B cell (primary cell): ENCODE results near the gene GRID2. TPM values are rescaled to one million over a fixed set of nuclear protein-coding genes. Genes with fewer than 3 reads are reported as not detected.

Source experiments
- ATAC-seq: fragments of 200-7000 bp; cut with Tn5 transposase; one replicate; pipeline ENCODE4 v1.10.0; 2021; ENCODE audit warnings: low read depth, mild to moderate bottlenecking, moderate number of reproducible peaks, moderate library complexity
- CTCF ChIA-PET: fragments of 350-600 bp; sonication (Branson Sonifier 250); formaldehyde crosslinking; loops from one replicate; lab custom pipeline; 2021; ENCODE audit warnings: antibody characterized with exemption, inconsistent platforms; lab: Charles Lee
- POLR2A ChIA-PET: fragments of 350-600 bp; sonication (Branson Sonifier 250); formaldehyde crosslinking; loops from one replicate; lab custom pipeline; 2021; ENCODE audit warnings: antibody characterized with exemption; lab: Charles Lee
- DNase-seq: peaks from one replicate; pipeline ENCODE4 v3.0.0; 2013
- H2AFZ ChIP-seq: 2 replicates; pipeline ENCODE4 v1.6.1; 2012; ENCODE audit warnings: mild to moderate bottlenecking, low read depth, low read length; ENCODE audit not compliant: insufficient read depth, poor library complexity, severe bottlenecking
- H3K27ac ChIP-seq, 2 donors: 1 replicate in 1 of 2; 2 replicates in 1 of 2; pipeline ENCODE4 v1.5.1; 2012 to 2013; ENCODE audit warnings: low read length in 2 of 2, mild to moderate bottlenecking in 2 of 2, moderate library complexity in 1 of 2
- H3K27me3 ChIP-seq, 4 experiments: fragments of 200-600 bp in 1 of 4; sonication (generic) in 1 of 4; replicated peaks in 1 of 4; 1 replicate in 2 of 4; 2 replicates in 2 of 4; pipeline versions ENCODE4 v1.6.1 to v1.7.0; 2013 to 2016; ENCODE audit warnings: low read length in 3 of 4, mild to moderate bottlenecking in 2 of 4, mixed read lengths in 1 of 4, moderate library complexity in 1 of 4; ENCODE audit not compliant: insufficient read depth in 4 of 4, control insufficient read depth in 3 of 4; ENCODE audit errors: control extremely low read depth in 1 of 4
- H3K36me3 ChIP-seq, 2 experiments: replicated peaks in 1 of 2; 1 replicate in 1 of 2; 2 replicates in 1 of 2; pipeline versions ENCODE4 v1.6.1 to v1.7.1; 2013; ENCODE audit warnings: low read length in 1 of 2; ENCODE audit not compliant: insufficient read depth in 2 of 2, control insufficient read depth in 1 of 2; ENCODE audit errors: control extremely low read depth in 1 of 2, extremely low read depth in 1 of 2
- H3K4me1 ChIP-seq, 2 donors: fragments of 200-600 bp in 1 of 2; sonication (generic) in 1 of 2; 1 replicate in 1 of 2; 2 replicates in 1 of 2; pipeline versions ENCODE4 v1.5.1 to v1.6.1; 2013 to 2017; ENCODE audit warnings: low read length in 2 of 2; ENCODE audit not compliant: control insufficient read depth in 2 of 2, insufficient read depth in 2 of 2
- H3K4me2 ChIP-seq: replicated peaks from 2 replicates; pipeline ENCODE3; 2012; ENCODE audit warnings: mild to moderate bottlenecking, low read depth, low read length; ENCODE audit not compliant: poor library complexity, severe bottlenecking
- H3K4me3 ChIP-seq, 5 experiments: fragments of 200-600 bp in 1 of 5; sonication (generic) in 1 of 5; 1 replicate in 3 of 5; 2 replicates in 2 of 5; pipeline versions ENCODE4 v1.5.1 to v1.7.0; 2011 to 2016; ENCODE audit warnings: low read length in 4 of 5, mild to moderate bottlenecking in 4 of 5, low read depth in 2 of 5, control low read depth in 1 of 5, moderate library complexity in 1 of 5; ENCODE audit not compliant: insufficient read depth in 1 of 5; ENCODE audit errors: control extremely low read depth in 1 of 5, extremely low read depth in 1 of 5
- H3K79me2 ChIP-seq: fragments of 200-600 bp; sonication (generic); one replicate; pipeline ENCODE4 v1.6.0; 2016; ENCODE audit warnings: low read length; ENCODE audit not compliant: control insufficient read depth, insufficient read depth
- H3K9ac ChIP-seq: fragments of 200-600 bp; sonication (generic); 2 replicates; pipeline ENCODE4 v1.6.1; 2017; ENCODE audit warnings: mild to moderate bottlenecking, low read length, moderate library complexity
- H3K9me3 ChIP-seq, 3 donors: one replicate each; pipeline versions ENCODE4 v1.6.1 to v1.7.1; 2013; ENCODE audit warnings: low read length in 2 of 3; ENCODE audit not compliant: control insufficient read depth in 2 of 3, insufficient read depth in 1 of 3; ENCODE audit errors: control extremely low read depth in 1 of 3
- H4K20me1 ChIP-seq: 2 replicates; pipeline ENCODE4 v1.6.0; 2012; ENCODE audit warnings: mild to moderate bottlenecking, low read length; ENCODE audit not compliant: insufficient read depth, control insufficient read depth, poor library complexity, severe bottlenecking
- H3K27ac Mint-ChIP-seq: one replicate; pipeline ENCODE4 v1.8.0; 2021; ENCODE audit warnings: mixed read lengths
- H3K27me3 Mint-ChIP-seq: one replicate; pipeline ENCODE4 v1.8.0; 2021; ENCODE audit warnings: mixed read lengths
- H3K4me1 Mint-ChIP-seq: one replicate; pipeline ENCODE4 v1.8.0; 2021; ENCODE audit warnings: mixed read lengths
- H3K4me3 Mint-ChIP-seq: one replicate; pipeline ENCODE4 v1.8.0; 2021; ENCODE audit warnings: mixed read lengths
- H3K9me3 Mint-ChIP-seq: one replicate; pipeline ENCODE4 v1.8.0; 2022; ENCODE audit warnings: mixed read lengths; ENCODE audit not compliant: insufficient read depth
- EZH2 ChIP-seq: IDR thresholded peaks from 2 replicates; pipeline ENCODE4 v1.6.1; 2012; ENCODE audit warnings: borderline replicate concordance, low read depth, mild to moderate bottlenecking, moderate library complexity, low read length; ENCODE audit not compliant: insufficient read depth, poor library complexity, severe bottlenecking
- WGBS: methylation state at CpG from one replicate; pipeline ENCODE4 v1.1.5; 2013; ENCODE audit warnings: missing lambda C conversion rate; ENCODE audit not compliant: insufficient coverage; 5-methylcytosine and 5-hydroxymethylcytosine counted together
- intact Hi-C: fragments of 100-400 bp; cut with micrococcal nuclease; formaldehyde crosslinking; loops from one replicate; pipeline ENCODE4 v1.10.0; 2022
- polyA plus RNA-seq: library from polyadenylated mRNA; depleted of rRNA; stranded (reverse); fragments of >200 nt; gene quantifications from 2 replicates; pipeline ENCODE4 v1.2.3, GENCODE V29; 2012
- total RNA-seq, 2 donors: library from RNA; stranded (reverse); fragments of 120-200 nt in 1 of 2; gene quantifications; 1 replicate in 1 of 2; 2 replicates in 1 of 2; pipeline versions ENCODE4 v1.2.3 to v1.2.4, GENCODE V29; 2013 to 2022
- TF ChIP-seq, protein P1 (sequence below): fragments of 200-600 bp; IDR thresholded peaks from one replicate; pipeline ENCODE4 v1.8.0; 2022; ENCODE audit warnings: antibody characterized with exemption, mild to moderate bottlenecking

The GRID2 gene
- total and polyA plus RNA-seq, 2 donors (not counting 1 experiment from before 2014, with no cell fraction given): not detected

DNA sequence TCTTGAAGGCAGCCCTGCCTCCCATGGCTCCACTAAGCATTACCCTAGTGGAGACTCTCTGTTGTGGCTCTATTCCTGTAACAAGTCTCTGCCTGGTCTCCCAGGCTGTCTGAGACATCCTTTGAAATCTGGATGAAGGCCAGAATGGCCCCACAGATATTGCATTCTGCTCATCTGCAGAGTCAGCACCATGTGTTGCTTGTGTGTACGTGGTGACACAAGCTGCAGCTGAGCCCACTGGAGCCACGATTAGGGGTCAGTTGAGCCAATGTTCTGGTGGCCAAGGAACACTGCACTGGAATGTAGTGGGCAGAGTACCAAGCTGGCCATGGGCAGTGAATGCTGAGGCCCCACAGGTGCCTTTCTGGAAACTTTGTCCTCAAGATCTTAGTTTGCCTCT lies 29.2 kb downstream of the GRID2 start:
- ChIA-PET CTCF (no interaction called here), POLR2A (no interaction called here)
- 78% methylated on average over 2 of the region's 2 CpGs for WGBS

DNA sequence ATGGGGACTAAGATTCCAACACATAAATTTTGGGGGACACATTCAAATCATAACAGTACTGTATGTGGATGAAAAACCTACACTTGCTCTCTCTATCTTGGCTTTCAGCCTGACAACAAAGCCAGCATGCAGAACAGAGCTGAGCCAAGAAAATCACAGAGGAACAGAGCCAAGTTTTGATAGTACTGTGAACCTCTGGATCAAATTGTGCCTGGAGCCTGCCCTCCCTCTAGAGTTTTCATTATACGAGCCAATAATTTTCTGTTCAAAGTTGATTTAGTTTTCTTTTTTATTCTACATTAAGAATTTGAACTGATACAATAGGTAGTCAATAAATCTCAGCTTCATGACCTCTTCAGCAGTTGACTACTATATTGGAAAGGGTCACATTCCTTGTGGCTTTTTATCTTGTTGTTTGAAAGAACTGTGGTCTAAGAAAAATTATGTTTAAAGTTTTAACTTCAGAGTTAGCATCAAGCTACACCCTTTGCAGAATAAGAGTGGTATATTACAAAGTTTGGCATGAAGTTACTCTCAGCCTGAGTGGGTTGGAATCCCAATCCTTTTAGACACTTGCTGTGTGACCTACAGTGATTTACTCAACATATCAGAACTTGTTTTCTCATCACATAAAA lies 31.1 kb downstream of the GRID2 start:
- ATAC-seq (no peak), DNase-seq (no peak)
- TF ChIP-seq, protein P1, sequence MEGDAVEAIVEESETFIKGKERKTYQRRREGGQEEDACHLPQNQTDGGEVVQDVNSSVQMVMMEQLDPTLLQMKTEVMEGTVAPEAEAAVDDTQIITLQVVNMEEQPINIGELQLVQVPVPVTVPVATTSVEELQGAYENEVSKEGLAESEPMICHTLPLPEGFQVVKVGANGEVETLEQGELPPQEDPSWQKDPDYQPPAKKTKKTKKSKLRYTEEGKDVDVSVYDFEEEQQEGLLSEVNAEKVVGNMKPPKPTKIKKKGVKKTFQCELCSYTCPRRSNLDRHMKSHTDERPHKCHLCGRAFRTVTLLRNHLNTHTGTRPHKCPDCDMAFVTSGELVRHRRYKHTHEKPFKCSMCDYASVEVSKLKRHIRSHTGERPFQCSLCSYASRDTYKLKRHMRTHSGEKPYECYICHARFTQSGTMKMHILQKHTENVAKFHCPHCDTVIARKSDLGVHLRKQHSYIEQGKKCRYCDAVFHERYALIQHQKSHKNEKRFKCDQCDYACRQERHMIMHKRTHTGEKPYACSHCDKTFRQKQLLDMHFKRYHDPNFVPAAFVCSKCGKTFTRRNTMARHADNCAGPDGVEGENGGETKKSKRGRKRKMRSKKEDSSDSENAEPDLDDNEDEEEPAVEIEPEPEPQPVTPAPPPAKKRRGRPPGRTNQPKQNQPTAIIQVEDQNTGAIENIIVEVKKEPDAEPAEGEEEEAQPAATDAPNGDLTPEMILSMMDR: no peak
- no peak for TF ChIP-seq EZH2
- H3K4me2 ChIP-seq: no peak overlapping the region
- intact Hi-C loops: no loop called here
- no peaks in the 10 kb centered on the region for H3K36me3 ChIP-seq
- no peak overlapping the region for H3K4me3 Mint-ChIP-seq
- no peaks in the 10 kb centered on the region for H3K9me3 Mint-ChIP-seq
- no peaks in the 10 kb centered on the region for H3K79me2 ChIP-seq
- no peak overlapping the region for H3K4me3 ChIP-seq
- no peaks in the 10 kb centered on the region for H3K9me3 ChIP-seq
- H2AFZ ChIP-seq: no peak overlapping the region
- H3K4me1 ChIP-seq: no peaks in the 10 kb centered on the region
- no peaks in the 10 kb centered on the region for H3K27me3 ChIP-seq
- H3K27me3 Mint-ChIP-seq: no peaks in the 10 kb centered on the region
- CTCF ChIA-PET: no interaction called here
- no peaks in the 10 kb centered on the region for H3K4me1 Mint-ChIP-seq
- no CpG with 5 or more reads among the region's 1 CpG for WGBS
- no peak overlapping the region for H3K27ac ChIP-seq
- H4K20me1 ChIP-seq: no peaks in the 10 kb centered on the region
- no peak overlapping the region for H3K27ac Mint-ChIP-seq
- no peak overlapping the region for H3K9ac ChIP-seq
- POLR2A ChIA-PET: no interaction called here

More for the DNA sequence above, 29.2 kb downstream of the GRID2 start:
- TF ChIP-seq, protein P1: no peak
- TF ChIP-seq EZH2: no peak
- Histone ChIP-seq H3K4me3 (no peak overlapping the region), H3K4me1 (no peaks in the 10 kb centered on the region), H4K20me1 (no peaks in the 10 kb centered on the region), H3K36me3 (no peaks in the 10 kb centered on the region), H3K9me3 (no peaks in the 10 kb centered on the region), H2AFZ (no peak overlapping the region), H3K27me3 (no peaks in the 10 kb centered on the region), H3K9ac (no peak overlapping the region), H3K27ac (no peak overlapping the region), H3K4me2 (no peak overlapping the region), H3K79me2 (no peaks in the 10 kb centered on the region)
- Mint-ChIP-seq H3K27ac (no peak overlapping the region), H3K27me3 (no peaks in the 10 kb centered on the region), H3K4me1 (no peaks in the 10 kb centered on the region), H3K9me3 (no peaks in the 10 kb centered on the region), H3K4me3 (no peak overlapping the region)
- ATAC-seq (no peak), DNase-seq (no peak)
- intact Hi-C loops: no loop called here
